ENCODE data around the gene MOB1B.
A peak's percentile ranks its signal among the peaks of the same experiment; 100 is the strongest.

Gene MOB1B

DNA sequence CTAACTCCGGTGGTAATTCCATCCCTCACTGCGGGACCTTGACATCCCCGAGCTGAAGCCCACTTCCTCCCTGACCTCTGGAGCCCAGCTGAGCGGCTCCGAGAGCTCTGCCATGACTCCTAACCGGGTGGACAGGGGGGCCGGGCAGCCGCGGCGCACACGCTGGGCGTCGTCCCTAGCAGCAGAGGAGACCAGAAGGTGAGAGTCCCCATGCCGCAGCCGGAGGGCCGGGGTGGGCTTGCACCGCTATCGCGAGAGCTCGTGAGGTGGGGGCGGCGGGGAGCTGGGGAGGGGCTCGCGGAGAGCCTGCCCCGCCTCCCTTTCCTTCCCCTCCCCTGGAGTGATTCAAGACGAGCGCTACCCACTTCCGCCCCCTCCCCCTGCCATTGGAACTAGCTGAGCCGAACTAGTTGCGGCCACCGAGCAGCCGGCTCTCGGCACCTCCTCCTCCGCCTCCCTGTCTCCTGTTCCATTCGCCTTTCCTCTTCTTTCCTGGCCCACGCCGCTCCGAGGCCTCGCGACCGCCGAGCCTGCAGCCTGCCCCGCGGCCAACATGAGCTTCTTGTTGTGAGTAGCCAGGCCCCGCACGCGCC is at the start of gene MOB1B:
Gene MOB1B (plus strand): TSS at position 386 of the 593 bp plus-strand sequence. CDS start 168 bp downstream, at position 554.
- Histone ChIP-seq H3K27me3 (ENCODE audit: control insufficient read depth, insufficient read depth, low read length) (no peaks in the 10 kb centered on the region), H3K9me3 (ENCODE audit: control insufficient read depth, low read length) (no peaks in the 10 kb centered on the region), H3K4me1 (ENCODE audit: control insufficient read depth, insufficient read depth, low read length) (no peaks in the 10 kb centered on the region), H3K36me3 (ENCODE audit: control insufficient read depth, insufficient read depth, low read length) (no peaks in the 10 kb centered on the region), H3K9ac (ENCODE audit: low read length) (peak within 1 kb of the TSS; percentile 81), H3K4me3 (ENCODE audit: low read length) (peak within 1 kb of the TSS; percentile 57)

DNA sequence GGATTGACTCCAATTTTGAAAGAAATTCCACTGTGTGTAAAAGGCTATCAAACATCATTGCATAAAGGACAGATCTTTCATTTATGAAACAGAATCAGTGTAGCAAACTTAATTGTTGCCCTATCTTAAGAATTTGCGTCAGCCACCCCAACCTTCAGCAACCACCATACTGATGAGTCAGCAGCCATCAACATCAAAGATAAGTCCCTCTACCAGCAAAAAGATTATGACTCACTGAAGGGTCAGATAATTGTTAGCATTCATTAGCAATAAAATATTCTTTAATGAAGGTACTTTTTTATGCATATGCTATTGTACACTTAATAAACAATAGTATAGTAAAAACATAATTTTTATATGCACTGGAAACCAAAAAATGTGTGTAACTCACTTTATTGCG is 46.7 kb upstream of the MOB1B start:
- Histone ChIP-seq H3K4me1 (ENCODE audit: control insufficient read depth, insufficient read depth, low read length) (no peaks in the 10 kb centered on the region), H3K27me3 (ENCODE audit: control insufficient read depth, insufficient read depth, low read length) (no peaks in the 10 kb centered on the region)

DNA sequence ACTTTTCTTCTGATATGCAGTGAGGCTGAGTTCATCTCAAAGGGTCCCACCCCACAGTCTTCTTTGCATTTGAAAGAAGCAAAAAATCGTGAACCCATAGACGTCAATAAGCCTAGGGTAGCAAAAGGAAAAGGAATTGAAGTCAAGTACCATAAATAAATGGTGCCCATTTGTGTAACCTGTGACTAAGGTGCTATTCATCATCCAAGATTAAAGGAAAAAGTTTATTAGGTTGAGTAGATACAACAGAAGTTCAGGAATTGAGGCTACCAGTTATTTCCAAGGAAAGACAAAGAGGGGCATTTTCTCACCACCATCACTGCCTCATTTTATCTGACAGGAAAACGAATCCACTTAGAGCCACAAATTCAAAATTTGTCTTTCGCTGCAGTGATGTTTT is 43.7 kb upstream of the MOB1B start:
- Histone ChIP-seq H3K9me3 (ENCODE audit: control insufficient read depth, low read length) (no peaks in the 10 kb centered on the region), H3K4me3 (ENCODE audit: low read length) (no peak overlapping the region), H3K9ac (ENCODE audit: low read length) (no peak overlapping the region)

More for the DNA sequence above, 46.7 kb upstream of the MOB1B start:
- Histone ChIP-seq H3K36me3 (ENCODE audit: control insufficient read depth, insufficient read depth, low read length) (no peaks in the 10 kb centered on the region), H3K9ac (ENCODE audit: low read length) (no peak overlapping the region), H3K9me3 (ENCODE audit: control insufficient read depth, low read length) (no peaks in the 10 kb centered on the region), H3K4me3 (ENCODE audit: low read length) (no peak overlapping the region)

DNA sequence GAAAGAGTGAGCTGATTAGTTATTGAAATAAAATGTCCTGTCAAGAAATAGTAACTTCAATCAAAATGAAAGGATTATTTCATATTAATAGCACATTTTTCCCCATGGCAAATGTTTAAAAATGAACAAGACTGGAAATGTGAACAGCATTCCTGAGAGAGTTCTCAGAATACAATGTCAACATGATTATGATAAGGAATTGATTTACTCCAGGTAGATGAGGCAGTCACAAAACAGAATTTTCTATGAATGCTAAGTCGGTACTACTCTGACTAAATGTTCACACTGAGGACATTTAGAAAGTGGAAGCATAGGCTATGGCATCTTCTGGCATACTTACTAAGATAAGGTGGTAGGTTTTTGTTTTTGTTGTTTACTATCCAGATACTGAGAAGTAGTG is 43.1 kb upstream of the MOB1B start:
- Histone ChIP-seq H3K9me3 (ENCODE audit: control insufficient read depth, low read length) (no peaks in the 10 kb centered on the region), H3K36me3 (ENCODE audit: control insufficient read depth, insufficient read depth, low read length) (no peaks in the 10 kb centered on the region), H3K9ac (ENCODE audit: low read length) (no peak overlapping the region), H3K27me3 (ENCODE audit: control insufficient read depth, insufficient read depth, low read length) (no peaks in the 10 kb centered on the region), H3K4me3 (ENCODE audit: low read length) (no peak overlapping the region), H3K4me1 (ENCODE audit: control insufficient read depth, insufficient read depth, low read length) (no peaks in the 10 kb centered on the region)

More for the DNA sequence above, 43.7 kb upstream of the MOB1B start:
- Histone ChIP-seq H3K27me3 (ENCODE audit: control insufficient read depth, insufficient read depth, low read length) (no peaks in the 10 kb centered on the region), H3K4me1 (ENCODE audit: control insufficient read depth, insufficient read depth, low read length) (no peaks in the 10 kb centered on the region), H3K36me3 (ENCODE audit: control insufficient read depth, insufficient read depth, low read length) (no peaks in the 10 kb centered on the region)

DNA sequence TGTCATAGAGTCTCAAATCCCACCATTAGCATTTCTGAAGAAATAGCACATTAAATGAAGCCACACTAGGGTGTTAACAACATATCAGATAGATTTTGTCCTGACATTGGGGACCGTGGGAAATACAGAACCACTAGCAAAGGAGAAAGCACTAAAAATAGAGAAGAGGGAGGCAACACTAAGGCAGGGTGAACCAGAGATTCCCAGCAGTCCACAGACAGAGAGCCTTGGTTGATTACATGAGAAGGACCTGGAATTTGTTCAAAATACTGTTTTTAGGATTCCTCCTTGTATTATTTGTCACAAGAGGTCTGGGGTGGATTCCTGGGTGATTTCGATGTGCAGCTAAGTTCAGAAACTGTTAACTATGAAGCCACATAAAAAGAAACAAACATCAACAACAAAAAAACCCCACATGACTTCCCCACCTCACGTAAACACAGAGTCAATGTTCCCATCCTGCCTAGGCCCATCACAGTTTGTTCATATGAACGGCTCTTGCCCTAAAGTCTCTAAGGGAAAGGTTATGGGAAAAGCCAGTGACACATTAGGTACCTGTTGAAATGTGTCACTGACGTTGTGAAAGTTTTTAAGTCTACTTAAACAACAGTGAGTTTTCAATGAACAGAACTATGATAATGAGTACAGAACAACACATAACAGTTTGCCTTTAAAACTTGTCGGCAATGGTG is 38.9 kb upstream of the MOB1B start:
- Histone ChIP-seq H3K27me3 (ENCODE audit: control insufficient read depth, insufficient read depth, low read length) (no peaks in the 10 kb centered on the region), H3K36me3 (ENCODE audit: control insufficient read depth, insufficient read depth, low read length) (no peaks in the 10 kb centered on the region), H3K4me3 (ENCODE audit: low read length) (no peak overlapping the region), H3K9ac (ENCODE audit: low read length) (no peak overlapping the region), H3K4me1 (ENCODE audit: control insufficient read depth, insufficient read depth, low read length) (no peaks in the 10 kb centered on the region), H3K9me3 (ENCODE audit: control insufficient read depth, low read length) (no peaks in the 10 kb centered on the region)

DNA sequence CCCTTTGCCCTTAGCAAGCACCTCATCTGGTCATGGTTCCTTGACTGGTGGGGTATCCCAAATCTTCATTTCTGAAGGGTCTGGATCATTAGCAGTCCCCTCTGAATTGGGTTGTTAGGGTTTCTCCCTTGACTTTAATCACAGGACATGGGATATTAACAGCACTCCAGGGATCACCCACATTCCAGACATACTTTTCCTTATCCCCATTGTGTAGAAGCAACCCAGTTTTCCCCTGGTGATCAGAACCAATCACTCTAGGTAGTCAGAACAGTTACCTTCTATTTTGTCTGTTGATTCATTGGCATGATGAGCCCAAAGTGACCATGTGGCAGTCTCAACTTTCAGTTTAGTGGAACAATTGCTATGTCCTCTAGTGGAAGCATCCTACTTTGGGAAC is 33.4 kb upstream of the MOB1B start:
- Histone ChIP-seq H3K4me1 (ENCODE audit: control insufficient read depth, insufficient read depth, low read length) (no peaks in the 10 kb centered on the region), H3K27me3 (ENCODE audit: control insufficient read depth, insufficient read depth, low read length) (no peaks in the 10 kb centered on the region), H3K4me3 (ENCODE audit: low read length) (no peak overlapping the region), H3K36me3 (ENCODE audit: control insufficient read depth, insufficient read depth, low read length) (no peaks in the 10 kb centered on the region), H3K9ac (ENCODE audit: low read length) (no peak overlapping the region), H3K9me3 (ENCODE audit: control insufficient read depth, low read length) (no peaks in the 10 kb centered on the region)

DNA sequence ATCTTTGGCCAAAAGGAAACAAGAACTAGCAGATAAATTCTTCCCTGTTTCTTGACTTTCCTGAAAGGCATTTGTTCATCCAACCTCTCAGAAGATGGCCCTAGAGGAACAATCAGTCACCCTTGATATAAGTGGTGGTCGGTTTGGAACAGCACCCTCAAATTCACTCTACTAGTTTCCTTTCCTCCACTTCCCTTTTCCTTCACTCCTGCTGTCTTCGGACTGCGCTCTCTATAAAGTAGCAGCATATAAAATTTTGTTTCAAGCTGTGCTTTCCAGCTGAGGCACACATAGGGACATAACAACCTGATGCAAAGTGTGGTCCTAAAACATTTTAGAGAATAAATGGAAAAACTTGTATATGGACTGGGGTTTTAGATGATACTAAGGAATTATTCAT is 29.0 kb upstream of the MOB1B start:
- no peaks in the 10 kb centered on the region for H3K27me3 ChIP-seq (ENCODE audit: control insufficient read depth, insufficient read depth, low read length)
- no peak overlapping the region for H3K4me3 ChIP-seq (ENCODE audit: low read length)
- H3K9me3 ChIP-seq (ENCODE audit: control insufficient read depth, low read length), result no peaks in the 10 kb centered on the region
- no peaks in the 10 kb centered on the region for H3K36me3 ChIP-seq (ENCODE audit: control insufficient read depth, insufficient read depth, low read length)
- no peak overlapping the region for H3K9ac ChIP-seq (ENCODE audit: low read length)
- no peaks in the 10 kb centered on the region for H3K4me1 ChIP-seq (ENCODE audit: control insufficient read depth, insufficient read depth, low read length)

DNA sequence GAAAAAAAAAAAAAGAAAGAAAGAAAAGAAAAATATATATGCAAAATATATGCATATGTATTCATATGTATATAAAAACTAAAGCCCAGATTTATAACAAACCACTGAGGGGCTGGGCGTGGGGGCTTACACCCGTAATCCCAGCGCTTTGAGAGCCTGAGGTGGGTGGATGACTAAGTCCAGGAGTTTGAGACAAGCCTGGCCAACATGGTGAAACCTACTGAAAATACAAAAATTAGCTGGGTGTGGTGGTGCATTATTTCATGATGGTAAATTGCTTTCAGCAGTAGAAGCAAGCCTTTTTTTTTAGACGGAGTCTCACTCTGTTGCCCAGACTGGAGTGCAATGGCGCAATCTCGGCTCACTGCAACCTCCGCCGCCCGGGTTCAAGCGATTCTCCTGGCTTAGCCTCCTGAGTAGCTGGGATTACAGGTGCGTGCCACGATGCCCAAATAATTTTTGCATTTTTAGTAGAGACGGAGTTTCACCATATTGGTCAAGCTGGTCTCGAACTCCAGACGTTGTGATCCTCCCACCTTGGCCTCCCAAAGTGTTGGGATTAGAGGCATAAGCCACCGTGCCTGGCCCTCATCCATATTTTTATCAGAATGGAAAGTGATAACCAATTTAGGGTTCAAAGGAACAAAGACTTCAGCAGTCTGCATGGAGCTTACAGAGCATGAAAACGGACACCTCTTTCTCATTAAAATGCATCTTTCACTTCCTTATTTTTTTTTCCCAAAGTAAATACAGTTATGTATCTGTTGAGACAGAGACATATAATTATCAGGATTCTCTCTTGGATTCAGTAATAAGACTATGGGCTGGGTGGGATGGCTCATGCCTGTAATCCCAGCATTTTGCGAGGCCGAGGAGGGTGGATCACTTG is 27.7 kb upstream of the MOB1B start:
- H3K36me3 ChIP-seq (ENCODE audit: control insufficient read depth, insufficient read depth, low read length), result no peaks in the 10 kb centered on the region
- no peak overlapping the region for H3K9ac ChIP-seq (ENCODE audit: low read length)
- no peaks in the 10 kb centered on the region for H3K4me1 ChIP-seq (ENCODE audit: control insufficient read depth, insufficient read depth, low read length)
- H3K4me3 ChIP-seq (ENCODE audit: low read length), result no peak overlapping the region
- no peaks in the 10 kb centered on the region for H3K27me3 ChIP-seq (ENCODE audit: control insufficient read depth, insufficient read depth, low read length)
- H3K9me3 ChIP-seq (ENCODE audit: control insufficient read depth, low read length), result no peaks in the 10 kb centered on the region

DNA sequence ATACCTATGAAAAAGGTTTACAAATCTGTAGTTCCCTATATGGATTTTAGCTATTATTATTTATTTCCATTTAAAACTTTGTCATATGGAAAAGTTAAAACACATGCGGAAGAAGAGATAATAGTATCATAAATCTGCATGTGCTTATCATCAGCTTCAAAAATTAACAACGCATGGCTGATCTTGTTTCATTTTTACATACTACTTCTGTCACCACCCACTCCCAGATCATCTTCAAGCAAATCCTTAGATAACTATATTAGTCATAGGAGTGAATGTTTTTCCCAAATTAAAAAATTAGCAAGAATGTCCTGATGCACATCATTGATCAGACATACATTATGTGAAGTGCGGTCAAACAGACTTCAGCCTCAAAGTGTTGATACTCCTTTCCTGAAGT is 24.6 kb upstream of the MOB1B start:
- no peaks in the 10 kb centered on the region for H3K9me3 ChIP-seq (ENCODE audit: control insufficient read depth, low read length)
- H3K36me3 ChIP-seq (ENCODE audit: control insufficient read depth, insufficient read depth, low read length), result no peaks in the 10 kb centered on the region
- no peak overlapping the region for H3K9ac ChIP-seq (ENCODE audit: low read length)
- no peaks in the 10 kb centered on the region for H3K4me1 ChIP-seq (ENCODE audit: control insufficient read depth, insufficient read depth, low read length)
- H3K4me3 ChIP-seq (ENCODE audit: low read length), result no peak overlapping the region
- no peaks in the 10 kb centered on the region for H3K27me3 ChIP-seq (ENCODE audit: control insufficient read depth, insufficient read depth, low read length)

DNA sequence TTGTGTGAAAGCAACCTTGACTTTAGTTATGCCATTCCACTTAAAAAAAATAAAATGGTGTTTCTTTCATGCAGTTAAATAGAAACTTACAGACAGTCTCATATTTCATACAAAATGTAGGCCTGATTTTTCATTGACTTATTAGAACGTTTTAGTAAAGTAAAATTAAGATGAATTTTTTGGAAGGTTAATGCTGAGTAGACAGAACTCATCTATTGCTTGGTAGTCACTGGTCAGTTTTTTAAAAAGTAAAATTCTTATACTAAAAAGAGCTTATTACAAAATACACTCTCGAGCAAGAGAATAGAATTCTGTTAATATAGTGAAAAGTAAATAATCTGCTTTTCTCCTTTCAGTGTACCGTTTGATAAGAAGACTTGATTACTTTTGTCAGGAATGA is 21.4 kb upstream of the MOB1B start:
- H3K27me3 ChIP-seq (ENCODE audit: control insufficient read depth, insufficient read depth, low read length), result no peaks in the 10 kb centered on the region
- H3K9me3 ChIP-seq (ENCODE audit: control insufficient read depth, low read length), result no peaks in the 10 kb centered on the region
- H3K4me1 ChIP-seq (ENCODE audit: control insufficient read depth, insufficient read depth, low read length), result no peaks in the 10 kb centered on the region
- no peak overlapping the region for H3K9ac ChIP-seq (ENCODE audit: low read length)
- no peak overlapping the region for H3K4me3 ChIP-seq (ENCODE audit: low read length)
- no peaks in the 10 kb centered on the region for H3K36me3 ChIP-seq (ENCODE audit: control insufficient read depth, insufficient read depth, low read length)

DNA sequence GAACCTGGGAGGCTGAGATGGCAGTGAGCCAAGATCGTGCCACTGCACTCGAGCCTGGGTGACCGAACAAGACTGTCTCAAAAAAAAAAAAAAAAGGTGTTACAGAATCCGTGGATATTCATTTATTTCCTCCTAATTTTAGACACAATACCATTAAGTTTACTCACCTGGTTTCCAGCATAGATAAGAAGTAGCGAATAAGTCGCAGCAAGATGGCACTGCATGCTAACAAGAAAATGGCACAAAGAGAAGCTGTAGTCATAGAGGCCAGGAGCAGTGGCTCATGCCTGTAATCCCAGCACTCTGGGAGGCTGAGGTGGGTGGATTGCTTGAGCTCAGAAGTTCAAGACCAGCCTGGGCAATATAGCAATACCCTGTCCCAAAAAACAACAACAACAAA is 17.0 kb upstream of the MOB1B start:
- Histone ChIP-seq H3K9ac (ENCODE audit: low read length) (no peak overlapping the region), H3K27me3 (ENCODE audit: control insufficient read depth, insufficient read depth, low read length) (no peaks in the 10 kb centered on the region), H3K4me3 (ENCODE audit: low read length) (no peak overlapping the region), H3K9me3 (ENCODE audit: control insufficient read depth, low read length) (no peaks in the 10 kb centered on the region), H3K36me3 (ENCODE audit: control insufficient read depth, insufficient read depth, low read length) (no peaks in the 10 kb centered on the region), H3K4me1 (ENCODE audit: control insufficient read depth, insufficient read depth, low read length) (no peaks in the 10 kb centered on the region)

DNA sequence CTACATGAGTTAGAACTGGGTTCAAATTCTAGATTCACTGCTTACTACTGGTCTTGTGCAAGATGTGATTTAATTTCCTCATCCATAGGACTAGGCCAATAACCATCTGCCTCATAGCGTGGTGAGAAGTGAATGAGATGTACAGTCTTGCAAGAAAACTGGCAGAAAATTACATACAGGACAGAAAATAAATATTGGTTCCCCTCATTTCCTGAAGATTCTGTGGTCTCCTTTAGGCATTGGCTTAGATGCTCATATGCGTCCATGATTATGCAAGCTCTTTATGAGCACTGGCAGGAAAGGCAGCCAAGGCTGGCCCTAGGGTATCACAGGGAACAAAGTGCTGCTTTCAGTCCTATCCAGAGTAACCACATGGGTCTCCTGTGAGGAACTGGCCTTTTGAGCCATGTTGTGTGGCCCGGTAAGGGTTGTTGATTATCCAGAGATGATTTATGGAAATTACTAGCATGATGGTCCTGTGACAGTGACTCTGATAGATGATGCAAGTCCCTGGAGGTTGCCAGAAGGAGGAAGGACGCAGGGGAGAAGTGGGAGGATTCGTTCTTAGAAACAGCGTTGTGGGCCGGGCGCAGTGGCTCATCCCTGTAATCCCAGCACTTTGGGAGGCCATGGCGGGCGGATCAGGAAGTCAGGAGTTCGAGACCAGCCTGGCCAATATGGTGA is 9.9 kb upstream of the MOB1B start:
- Histone ChIP-seq H3K4me3 (ENCODE audit: low read length) (no peak overlapping the region), H3K4me1 (ENCODE audit: control insufficient read depth, insufficient read depth, low read length) (no peaks in the 10 kb centered on the region), H3K9ac (ENCODE audit: low read length) (no peak overlapping the region), H3K36me3 (ENCODE audit: control insufficient read depth, insufficient read depth, low read length) (no peaks in the 10 kb centered on the region), H3K9me3 (ENCODE audit: control insufficient read depth, low read length) (no peaks in the 10 kb centered on the region), H3K27me3 (ENCODE audit: control insufficient read depth, insufficient read depth, low read length) (no peaks in the 10 kb centered on the region)

Data from mucosa of stomach (tissue), 1 donor.